OCI-LY3 (cell line): ENCODE results near the gene TRIM15.
"Not testable (repeated sequence)": the region's sequence is repeated elsewhere in the genome, so short reads cannot be mapped to it uniquely, and the experiment has no call there.

Source experiments
- H2AFZ ChIP-seq: fragments of 200-600, 300-600 bp; shearing (Covaris generic); 2 replicates; pipeline ENCODE4 v1.6.0; 2014; ENCODE audit warnings: antibody characterized with exemption, low read depth, low read length
- H3K27ac ChIP-seq: fragments of 200-600, 300-600 bp; sonication (generic); 2 replicates; pipeline ENCODE4 v1.5.1; 2014; ENCODE audit warnings: mild to moderate bottlenecking, low read length, moderate library complexity, mixed read lengths
- H3K27me3 ChIP-seq: fragments of 200-600, 300-600 bp; sonication (generic); 2 replicates; pipeline ENCODE4 v1.6.1; 2014; ENCODE audit warnings: low read depth, low read length, mixed read lengths
- H3K36me3 ChIP-seq: fragments of 200-600, 300-600 bp; sonication (generic); replicated peaks from 2 replicates; pipeline ENCODE3; 2014; ENCODE audit warnings: low read depth, low read length, mixed read lengths
- H3K4me1 ChIP-seq: fragments of 300-600, 200-600 bp; sonication (generic); 2 replicates; pipeline ENCODE4 v1.6.1; 2014; ENCODE audit warnings: low read length, mixed read lengths
- H3K4me2 ChIP-seq: fragments of 200-600, 300-600 bp; sonication (generic); 2 replicates; pipeline ENCODE4 v1.6.1; 2014; ENCODE audit warnings: low read length, mixed read lengths
- H3K4me3 ChIP-seq: fragments of 300-600, 200-600 bp; sonication (generic); 2 replicates; pipeline ENCODE4 v1.5.1; 2014; ENCODE audit warnings: antibody characterized with exemption, mild to moderate bottlenecking, low read length, moderate library complexity
- H3K79me2 ChIP-seq: fragments of 300-600, 200-600 bp; shearing (Covaris generic); 2 replicates; pipeline ENCODE4 v1.6.1; 2014; ENCODE audit warnings: mild to moderate bottlenecking, low read length, mixed read lengths
- H3K9ac ChIP-seq: fragments of 300-600, 200-600 bp; shearing (Covaris generic); 2 replicates; pipeline ENCODE4 v1.6.0; 2014; ENCODE audit warnings: mild to moderate bottlenecking, low read length, moderate library complexity
- H3K9me3 ChIP-seq: fragments of 200-600, 300-600 bp; shearing (Covaris generic); 2 replicates; pipeline ENCODE4 v1.6.1; 2014; ENCODE audit warnings: low read length, mixed read lengths; ENCODE audit not compliant: insufficient read depth
- H4K20me1 ChIP-seq: fragments of 200-600, 300-600 bp; sonication (generic); 2 replicates; pipeline ENCODE4 v1.6.1; 2016; ENCODE audit warnings: low read length, mixed read lengths; ENCODE audit not compliant: insufficient read depth
- EZH2phosphoT487 ChIP-seq: fragments of 200-600 bp; shearing (Covaris generic); IDR thresholded peaks from 2 replicates; pipeline ENCODE4 v1.6.1; 2018; ENCODE audit warnings: antibody characterized with exemption, mixed run types, low read depth
- TF ChIP-seq, protein P1 (sequence below): fragments of 200-600, 300-600 bp; sonication (generic); IDR thresholded peaks from 2 replicates; pipeline ENCODE4 v1.5.1; 2014; ENCODE audit warnings: antibody characterized with exemption, low read length, low read depth

Gene TRIM15

DNA sequence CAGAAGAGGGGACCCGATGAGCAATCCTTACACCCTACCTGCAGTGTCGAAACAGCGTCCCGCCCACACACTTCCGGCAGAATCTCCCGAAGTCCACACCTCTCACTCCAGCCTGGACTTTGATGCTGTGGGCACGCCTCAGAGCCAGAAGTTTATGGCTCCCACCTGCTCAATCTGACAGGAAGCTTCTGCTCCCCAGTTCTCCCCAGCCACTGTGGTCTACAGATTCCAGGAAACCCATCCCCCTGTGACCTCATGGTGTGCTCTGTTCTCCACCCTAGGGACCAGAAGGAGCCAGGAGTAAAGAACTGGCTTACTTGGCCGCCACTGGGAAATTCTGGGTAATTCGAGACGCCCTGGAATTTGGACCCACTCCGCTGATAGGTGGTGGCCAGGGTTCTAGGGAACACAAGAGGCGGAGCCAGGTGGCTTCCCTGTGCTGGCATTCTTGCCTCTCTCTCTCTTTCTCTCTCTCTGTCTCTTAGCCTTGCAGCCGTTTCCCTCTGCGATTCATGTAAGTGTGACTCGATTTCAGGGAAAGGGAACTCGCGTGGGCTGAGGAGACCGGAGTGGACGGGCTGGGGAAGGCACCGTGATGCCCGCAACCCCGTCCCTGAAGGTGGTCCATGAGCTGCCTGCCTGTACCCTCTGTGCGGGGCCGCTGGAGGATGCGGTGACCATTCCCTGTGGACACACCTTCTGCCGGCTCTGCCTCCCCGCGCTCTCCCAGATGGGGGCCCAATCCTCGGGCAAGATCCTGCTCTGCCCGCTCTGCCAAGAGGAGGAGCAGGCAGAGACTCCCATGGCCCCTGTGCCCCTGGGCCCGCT, at the start of gene TRIM15:
TSS of gene TRIM15 (plus strand) at position 457 of the 828 bp plus-strand sequence. CDS start at position 596, 139 bp downstream.
- Histone ChIP-seq H3K4me2 (no peak within 1 kb of the TSS), H3K27ac (no peak within 1 kb of the TSS), H3K79me2 (no peaks in the 10 kb centered on the region), H3K36me3 (no peaks in the 10 kb centered on the region), H3K9me3 (no peaks in the 10 kb centered on the region), H3K4me3 (no peak within 1 kb of the TSS), H4K20me1 (no peaks in the 10 kb centered on the region), H3K9ac (no peak within 1 kb of the TSS), H3K27me3 (no peaks in the 10 kb centered on the region), H2AFZ (no peak within 1 kb of the TSS), H3K4me1 (peaks cover 6% of the 10 kb centered on the region)
- TF ChIP-seq, protein P1, sequence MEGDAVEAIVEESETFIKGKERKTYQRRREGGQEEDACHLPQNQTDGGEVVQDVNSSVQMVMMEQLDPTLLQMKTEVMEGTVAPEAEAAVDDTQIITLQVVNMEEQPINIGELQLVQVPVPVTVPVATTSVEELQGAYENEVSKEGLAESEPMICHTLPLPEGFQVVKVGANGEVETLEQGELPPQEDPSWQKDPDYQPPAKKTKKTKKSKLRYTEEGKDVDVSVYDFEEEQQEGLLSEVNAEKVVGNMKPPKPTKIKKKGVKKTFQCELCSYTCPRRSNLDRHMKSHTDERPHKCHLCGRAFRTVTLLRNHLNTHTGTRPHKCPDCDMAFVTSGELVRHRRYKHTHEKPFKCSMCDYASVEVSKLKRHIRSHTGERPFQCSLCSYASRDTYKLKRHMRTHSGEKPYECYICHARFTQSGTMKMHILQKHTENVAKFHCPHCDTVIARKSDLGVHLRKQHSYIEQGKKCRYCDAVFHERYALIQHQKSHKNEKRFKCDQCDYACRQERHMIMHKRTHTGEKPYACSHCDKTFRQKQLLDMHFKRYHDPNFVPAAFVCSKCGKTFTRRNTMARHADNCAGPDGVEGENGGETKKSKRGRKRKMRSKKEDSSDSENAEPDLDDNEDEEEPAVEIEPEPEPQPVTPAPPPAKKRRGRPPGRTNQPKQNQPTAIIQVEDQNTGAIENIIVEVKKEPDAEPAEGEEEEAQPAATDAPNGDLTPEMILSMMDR, result no peak
- no peak for TF ChIP-seq EZH2phosphoT487

DNA sequence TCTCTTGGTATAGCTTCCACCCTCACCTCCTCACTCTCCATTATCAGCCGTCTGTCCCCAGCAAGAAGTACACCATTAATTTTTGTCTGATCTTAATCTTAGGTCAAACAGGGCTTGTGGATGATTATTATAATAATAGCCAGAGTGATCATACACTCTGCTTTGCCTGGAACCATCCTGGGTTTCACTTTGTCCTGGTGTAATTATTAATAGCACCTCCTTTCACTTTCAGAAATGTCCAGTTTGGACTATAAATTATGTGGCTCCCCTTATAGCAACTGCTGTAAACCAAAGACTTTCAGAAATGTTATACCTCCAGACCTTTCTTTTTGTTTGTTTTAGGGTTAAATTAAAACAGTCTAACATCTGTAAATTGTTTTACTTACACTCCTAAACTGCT, 49.5 kb upstream of the TRIM15 start:
- Histone ChIP-seq H3K9ac (peak overlapping the region; percentile 30; the same call in 1 of the 2 replicates), H3K27ac (peak overlapping the region; percentile 74), H3K27me3 (no peaks in the 10 kb centered on the region), H3K4me2 (peak overlapping the region; percentile 66), H3K36me3 (no peaks in the 10 kb centered on the region), H3K9me3 (no peaks in the 10 kb centered on the region), H3K79me2 (no peaks in the 10 kb centered on the region), H2AFZ (no peak overlapping the region), H4K20me1 (no peaks in the 10 kb centered on the region), H3K4me3 (peak overlapping the region; percentile 60), H3K4me1 (peaks cover 49% of the 10 kb centered on the region)
- TF ChIP-seq, protein P1, result no peak
- no peak for TF ChIP-seq EZH2phosphoT487

DNA sequence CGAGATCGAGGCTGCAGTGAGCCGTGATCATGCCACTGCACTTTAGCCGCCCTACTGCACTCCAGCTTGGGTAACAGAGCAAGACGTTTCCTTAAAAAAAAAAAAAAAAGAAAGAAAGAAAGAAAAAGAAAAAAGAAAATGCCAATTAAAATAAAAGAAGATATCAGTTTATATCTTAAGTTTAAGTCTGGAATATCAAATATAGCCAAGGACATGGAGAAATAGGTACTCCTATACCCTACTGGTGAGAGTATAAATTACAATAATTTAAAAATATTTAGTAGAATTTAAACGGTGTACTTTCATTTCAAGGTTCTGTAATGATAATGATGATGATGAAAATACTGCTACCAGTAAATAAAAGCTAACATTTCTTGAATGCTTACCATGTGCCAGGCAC, 46.6 kb upstream of the TRIM15 start:
- TF ChIP-seq, protein P1, result no peak
- no peak for TF ChIP-seq EZH2phosphoT487
- Histone ChIP-seq H3K79me2 (no peaks in the 10 kb centered on the region), H4K20me1 (no peaks in the 10 kb centered on the region), H3K4me2 (no peak overlapping the region), H3K4me1 (peaks cover 35% of the 10 kb centered on the region), H2AFZ (no peak overlapping the region), H3K27ac (no peak overlapping the region), H3K4me3 (no peak overlapping the region), H3K9ac (no peak overlapping the region), H3K27me3 (no peaks in the 10 kb centered on the region), H3K9me3 (no peaks in the 10 kb centered on the region), H3K36me3 (no peaks in the 10 kb centered on the region)

DNA sequence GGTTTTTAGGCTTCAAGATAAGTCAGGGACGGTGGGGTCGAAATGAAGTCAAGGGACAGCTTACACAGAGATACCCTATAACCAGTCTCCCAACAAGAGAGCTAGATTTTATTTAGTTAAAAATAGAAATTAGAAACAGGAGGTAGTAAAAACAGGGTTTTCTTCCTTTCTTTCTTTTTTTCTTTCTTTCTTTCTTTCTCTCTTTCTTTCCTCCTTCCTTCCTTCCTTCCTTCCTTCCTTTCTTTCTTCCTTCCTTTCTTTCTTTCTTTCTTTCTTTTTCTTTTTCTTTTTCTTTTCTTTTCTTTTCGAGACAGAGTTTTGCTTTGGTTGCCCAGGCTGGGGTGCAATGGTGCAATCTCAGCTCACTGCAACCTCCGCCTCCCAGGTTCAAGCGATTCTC, 44.7 kb upstream of the TRIM15 start:
- not testable (repeated sequence) for H2AFZ ChIP-seq, H3K4me3 ChIP-seq, H3K9me3 ChIP-seq, H3K27me3 ChIP-seq, H4K20me1 ChIP-seq, H3K36me3 ChIP-seq, H3K9ac ChIP-seq, H3K4me2 ChIP-seq, H3K79me2 ChIP-seq, H3K27ac ChIP-seq
- peaks cover 17% of the 10 kb centered on the region for H3K4me1 ChIP-seq
